ENCODE data around the gene AIG1. TPM values are rescaled to one million over a fixed set of nuclear protein-coding genes. Genes with fewer than 3 reads are reported as not detected.
"Not testable (repeated sequence)": the region's sequence is repeated elsewhere in the genome, so short reads cannot be mapped to it uniquely, and the experiment has no call there.

The AIG1 gene
- total RNA-seq, 2 donors from 2014 or later = 5.7 to 7.4 TPM

DNA sequence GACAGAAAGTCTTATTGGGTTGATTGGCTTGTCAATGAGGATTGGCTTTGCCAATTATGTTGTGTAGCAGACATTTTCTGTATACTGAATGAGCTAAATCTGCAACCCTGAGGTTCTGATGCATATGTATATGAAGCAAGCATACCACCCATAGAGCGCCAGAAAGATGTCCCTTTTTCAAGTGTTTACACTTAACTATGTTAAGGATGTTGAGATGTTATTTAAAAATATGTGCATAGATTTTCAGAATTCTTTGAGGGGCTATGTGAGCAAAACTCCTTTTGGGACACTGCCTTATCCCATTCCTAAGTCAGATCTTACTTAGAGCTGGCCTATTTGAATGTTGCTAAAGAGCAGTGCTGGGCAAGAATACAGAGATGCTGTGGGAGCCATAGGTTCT, 1.9 kb downstream of the AIG1 start:
- H3K4me3 Mint-ChIP-seq = peak overlapping the region; percentile 9
- H3K27me3 Mint-ChIP-seq = peaks cover 0 to 13% of the 10 kb centered on the region in 2 donors
- peaks cover 13 to 17% of the 10 kb centered on the region in 2 donors for H3K4me1 Mint-ChIP-seq (ENCODE audit: low read depth in 2 of 2)
- H3K36me3 Mint-ChIP-seq = no peaks in the 10 kb centered on the region
- H3K27ac Mint-ChIP-seq = no peak overlapping the region
- no peak for ATAC-seq
- DNase-seq (ENCODE audit: low spot score) = no peak
- no peaks in the 10 kb centered on the region for H3K9me3 Mint-ChIP-seq

DNA sequence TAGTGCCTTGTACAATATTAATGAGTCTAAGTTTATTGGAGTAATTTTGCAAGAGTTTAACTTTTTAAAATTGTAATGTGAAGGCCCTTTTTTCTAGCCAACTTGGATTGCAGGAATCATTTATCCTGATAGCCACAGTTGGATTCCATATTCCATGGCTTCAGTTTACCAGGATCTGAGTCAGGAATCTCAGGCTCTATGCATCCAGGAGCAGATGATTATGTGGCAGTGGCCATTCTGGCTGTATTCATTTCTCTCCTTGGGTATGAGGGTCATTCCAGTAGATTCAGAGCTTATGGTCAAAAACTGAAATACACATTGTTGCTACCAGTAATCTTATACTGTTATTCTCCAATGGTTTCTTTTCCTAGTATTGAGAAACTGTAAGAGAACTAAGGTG, 2.9 kb downstream of the AIG1 start:
- no peaks in the 10 kb centered on the region for H3K36me3 Mint-ChIP-seq

DNA sequence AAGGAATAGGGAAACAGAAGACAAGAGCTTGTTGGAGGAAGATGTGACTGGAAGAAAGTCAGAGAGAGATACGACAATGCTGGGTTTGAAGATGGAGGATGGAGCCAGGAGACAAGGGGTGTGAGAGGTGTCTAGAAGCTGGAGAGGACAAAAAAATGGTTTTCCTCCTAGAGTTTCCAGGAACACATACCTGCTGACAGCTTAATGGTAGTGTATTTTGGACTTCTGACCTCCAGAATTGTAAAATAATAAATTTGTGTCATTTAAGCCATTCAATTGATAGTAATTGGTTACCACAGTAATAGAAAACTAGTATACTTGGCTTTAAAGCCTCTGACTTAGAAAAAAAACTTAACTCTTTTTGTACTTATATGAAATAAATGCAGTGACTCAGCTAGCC, 3.6 kb downstream of the AIG1 start:
- H3K27ac Mint-ChIP-seq = no peak overlapping the region
- DNase-seq (ENCODE audit: low spot score) (no peak), ATAC-seq (no peak)
- H3K4me3 Mint-ChIP-seq = no peak overlapping the region
- H3K27me3 Mint-ChIP-seq = peaks cover 0 to 13% of the 10 kb centered on the region in 2 donors
- no peaks in the 10 kb centered on the region for H3K9me3 Mint-ChIP-seq
- peaks cover 13 to 17% of the 10 kb centered on the region in 2 donors for H3K4me1 Mint-ChIP-seq (ENCODE audit: low read depth in 2 of 2)
- no peaks in the 10 kb centered on the region for H3K36me3 Mint-ChIP-seq

More for the DNA sequence above, 2.9 kb downstream of the AIG1 start:
- no peak for ATAC-seq
- no peak for DNase-seq (ENCODE audit: low spot score)
- no peak overlapping the region for H3K27ac Mint-ChIP-seq
- peaks cover 0 to 13% of the 10 kb centered on the region in 2 donors for H3K27me3 Mint-ChIP-seq
- no peaks in the 10 kb centered on the region for H3K9me3 Mint-ChIP-seq
- H3K4me3 Mint-ChIP-seq = no peak overlapping the region
- peaks cover 13 to 17% of the 10 kb centered on the region in 2 donors for H3K4me1 Mint-ChIP-seq (ENCODE audit: low read depth in 2 of 2)

DNA sequence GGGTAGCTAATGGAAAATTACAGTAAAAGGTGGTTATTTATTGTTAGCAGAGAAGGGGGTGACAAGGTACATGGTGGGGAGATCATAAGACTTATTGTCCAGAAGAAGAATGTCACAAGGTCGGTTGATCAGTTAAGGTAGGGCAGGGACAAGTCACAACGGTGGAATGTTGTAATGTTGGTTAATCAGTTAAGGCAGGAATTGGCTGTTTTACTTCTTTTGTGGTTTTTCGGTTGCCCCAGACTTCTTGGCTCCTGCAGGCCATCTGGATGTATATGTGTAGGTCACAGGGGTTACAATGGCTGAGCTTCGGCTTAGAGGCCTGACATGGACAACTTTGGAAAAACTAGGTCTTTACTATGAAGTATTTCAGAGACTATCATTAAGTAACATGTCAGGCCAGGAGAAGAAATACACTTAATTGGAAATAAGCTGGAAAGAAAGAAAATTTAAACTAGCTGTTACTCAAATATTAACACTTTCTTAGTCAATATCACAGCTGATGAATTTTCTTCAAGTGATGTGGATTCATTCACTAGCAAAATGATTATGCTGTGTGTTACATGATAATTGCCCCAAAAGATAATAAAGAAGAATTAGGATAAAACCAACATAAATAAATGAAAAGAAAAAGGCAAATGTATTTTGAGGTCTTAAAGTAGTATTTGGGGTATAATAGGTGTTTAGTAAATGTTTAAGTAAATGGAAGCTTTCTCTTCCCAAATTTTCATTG, 4.4 kb downstream of the AIG1 start:
- Mint-ChIP-seq H3K36me3 (no peaks in the 10 kb centered on the region), H3K27me3 (peaks cover 0 to 13% of the 10 kb centered on the region in 2 donors), H3K9me3 (no peaks in the 10 kb centered on the region), H3K4me1 (ENCODE audit: low read depth in 2 of 2) (peaks cover 9 to 12% of the 10 kb centered on the region in 2 donors), H3K27ac (no peak overlapping the region), H3K4me3 (no peak overlapping the region)
- DNase-seq (ENCODE audit: low spot score) (no peak), ATAC-seq (no peak)

DNA sequence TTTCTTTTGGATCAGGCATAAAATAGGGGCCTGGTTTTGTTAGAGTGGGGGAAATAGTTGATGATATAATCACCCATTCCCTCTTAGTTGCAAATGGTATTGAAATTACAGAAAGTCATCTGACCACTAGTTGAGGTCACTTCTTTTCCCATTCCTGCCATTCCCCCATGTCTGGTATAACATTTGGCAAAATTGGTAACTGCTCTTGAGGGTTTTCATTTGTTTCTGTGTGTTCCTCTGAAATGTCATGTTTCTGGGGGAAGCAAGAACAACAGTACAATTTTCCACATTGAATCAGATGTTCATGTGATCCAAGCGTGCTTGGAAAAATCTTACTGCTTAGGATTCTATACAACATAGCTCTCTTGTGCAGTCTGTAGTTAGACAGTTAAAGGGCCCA, 7.3 kb downstream of the AIG1 start:
- no peaks in the 10 kb centered on the region for H3K9me3 Mint-ChIP-seq
- ATAC-seq = no peak

DNA sequence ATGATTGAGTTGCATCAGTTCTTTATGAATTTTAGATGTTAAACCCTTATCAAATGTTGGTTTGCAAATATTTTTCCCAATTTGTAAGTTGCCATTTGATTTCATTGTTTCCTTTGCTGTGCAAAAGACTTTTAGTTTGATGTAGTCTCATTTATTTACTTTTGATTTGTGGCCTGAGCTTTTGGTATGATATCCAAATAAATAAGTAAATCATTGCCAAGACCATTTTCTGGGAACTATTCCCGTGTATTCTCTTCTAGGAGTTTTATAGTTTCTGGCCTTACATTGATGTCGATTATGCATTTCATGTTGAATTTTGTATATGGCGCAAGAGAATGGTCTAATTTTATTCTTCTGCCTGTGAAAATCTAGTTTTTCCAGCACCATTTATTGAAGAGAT, 13.4 kb downstream of the AIG1 start:
- peaks cover 0 to 5% of the 10 kb centered on the region in 2 donors for H3K4me1 Mint-ChIP-seq (ENCODE audit: low read depth in 2 of 2)
- DNase-seq (ENCODE audit: low spot score) = no peak
- H3K27me3 Mint-ChIP-seq = peaks cover 0 to 7% of the 10 kb centered on the region in 2 donors
- peaks cover 6% of the 10 kb centered on the region for H3K36me3 Mint-ChIP-seq
- H3K4me3 Mint-ChIP-seq = no peak overlapping the region
- peaks cover 4% of the 10 kb centered on the region for H3K9me3 Mint-ChIP-seq
- ATAC-seq = no peak
- H3K27ac Mint-ChIP-seq = no peak overlapping the region

More for the DNA sequence above, 7.3 kb downstream of the AIG1 start:
- Mint-ChIP-seq H3K36me3 (no peaks in the 10 kb centered on the region), H3K27ac (no peak overlapping the region), H3K4me1 (ENCODE audit: low read depth in 2 of 2) (peaks cover 0 to under 1% of the 10 kb centered on the region in 2 donors), H3K27me3 (peaks cover 2 to 13% of the 10 kb centered on the region in 2 donors), H3K4me3 (no peak overlapping the region)
- no peak for DNase-seq (ENCODE audit: low spot score)

DNA sequence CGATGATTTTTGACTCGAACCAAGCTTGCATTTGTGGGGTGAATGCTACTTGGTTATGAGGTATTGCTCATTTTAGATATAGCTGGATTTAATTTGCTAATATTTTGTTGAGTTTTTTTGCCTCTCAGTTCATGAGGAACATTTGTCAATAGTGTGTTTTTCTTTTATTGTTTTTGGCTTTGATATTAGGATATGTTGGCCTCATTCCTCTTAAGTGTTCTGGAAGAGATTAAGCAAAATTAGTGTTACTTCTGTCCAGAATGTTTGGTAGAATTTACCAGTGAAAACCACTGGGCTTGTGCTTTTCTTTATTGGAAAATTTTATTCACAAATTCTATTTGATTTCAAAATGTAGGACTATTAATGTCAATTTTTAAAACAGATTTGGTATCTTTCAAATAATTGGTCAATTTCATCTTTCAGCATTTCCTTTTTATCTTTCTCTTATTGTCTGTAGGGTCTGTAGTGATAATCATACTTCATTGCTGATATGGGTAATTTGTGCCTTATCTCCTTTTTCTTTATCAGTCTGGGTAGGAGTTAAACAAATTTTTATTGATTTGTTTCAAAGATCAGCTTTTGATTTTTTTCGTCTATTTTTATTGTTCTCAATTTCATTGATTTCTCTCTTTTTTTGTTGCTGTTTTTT, 14.1 kb downstream of the AIG1 start:
- Mint-ChIP-seq H3K36me3 (peaks cover 6% of the 10 kb centered on the region), H3K27me3 (peaks cover 0 to 7% of the 10 kb centered on the region in 2 donors), H3K27ac (no peak overlapping the region), H3K4me1 (ENCODE audit: low read depth in 2 of 2) (peaks cover 0 to 5% of the 10 kb centered on the region in 2 donors), H3K4me3 (no peak overlapping the region), H3K9me3 (peaks cover 4% of the 10 kb centered on the region)
- no peak for ATAC-seq
- DNase-seq (ENCODE audit: low spot score) = no peak

DNA sequence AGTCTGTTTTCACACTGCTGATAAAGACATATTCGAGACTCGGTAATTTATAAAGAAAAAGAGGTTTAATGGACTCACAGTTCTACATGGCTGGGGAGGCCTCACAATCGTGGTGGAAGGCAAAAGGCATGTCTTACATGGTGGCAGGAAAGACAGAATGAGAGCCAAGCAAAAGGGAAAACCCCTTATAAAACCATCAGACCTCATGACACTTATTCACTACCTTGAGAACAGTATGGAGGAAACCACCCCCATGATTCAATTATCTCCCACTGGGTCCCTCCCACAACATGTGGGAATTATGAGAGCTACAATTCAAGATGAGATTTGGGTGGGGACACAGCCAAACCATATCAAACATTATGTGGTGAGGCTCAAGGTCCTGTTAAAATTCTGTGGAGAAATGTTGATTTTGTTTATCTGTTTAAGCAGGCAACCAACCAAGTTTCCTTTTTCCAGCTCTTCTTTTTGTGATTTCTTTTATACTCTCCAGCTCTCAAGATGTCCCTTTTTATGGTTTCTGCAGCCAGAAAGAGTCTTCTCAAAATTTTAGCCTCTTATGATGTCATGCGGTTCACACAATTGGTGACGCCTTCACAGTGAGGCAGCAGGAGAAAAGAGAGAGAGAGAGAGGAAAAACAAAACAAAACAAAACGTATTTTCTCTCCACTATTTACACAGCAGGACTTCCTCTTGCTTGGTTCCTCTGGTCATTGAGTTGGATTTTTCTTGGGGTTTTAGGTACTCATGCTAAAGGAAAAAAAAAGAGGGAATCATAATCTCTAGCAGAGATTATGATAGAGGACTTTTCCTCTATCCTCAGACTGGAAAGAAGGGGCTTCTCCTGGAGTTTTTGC, 18.0 kb downstream of the AIG1 start:
- H3K4me3 Mint-ChIP-seq = no peak overlapping the region
- ATAC-seq = no peak
- no peak overlapping the region for H3K27ac Mint-ChIP-seq
- no peaks in the 10 kb centered on the region for H3K4me1 Mint-ChIP-seq (ENCODE audit: low read depth in 2 of 2)
- peaks cover 0 to 4% of the 10 kb centered on the region in 2 donors for H3K27me3 Mint-ChIP-seq
- H3K36me3 Mint-ChIP-seq = peaks cover 6% of the 10 kb centered on the region
- no peak for DNase-seq (ENCODE audit: low spot score)
- H3K9me3 Mint-ChIP-seq = peaks cover 4% of the 10 kb centered on the region

DNA sequence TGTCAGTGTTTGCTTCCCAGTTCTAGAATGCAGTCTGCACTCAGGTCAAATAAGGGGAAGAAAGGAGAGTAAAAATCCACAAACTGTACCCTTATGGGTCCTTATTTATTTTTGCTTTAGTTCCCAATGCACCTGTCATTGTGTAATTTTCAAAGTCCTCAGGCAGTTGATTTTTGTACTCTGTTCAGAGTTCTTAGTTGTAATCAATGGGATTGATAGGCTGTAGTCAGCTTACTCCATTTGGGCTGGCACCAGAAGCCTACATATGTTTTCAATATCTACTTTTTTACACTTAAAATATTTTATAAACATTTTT, 18.6 kb downstream of the AIG1 start:
- no peak overlapping the region for H3K27ac Mint-ChIP-seq
- no peak for ATAC-seq
- peaks cover 6% of the 10 kb centered on the region for H3K36me3 Mint-ChIP-seq
- no peaks in the 10 kb centered on the region for H3K4me1 Mint-ChIP-seq (ENCODE audit: low read depth in 2 of 2)
- peaks cover 4% of the 10 kb centered on the region for H3K9me3 Mint-ChIP-seq
- no peak overlapping the region for H3K4me3 Mint-ChIP-seq
- peaks cover 0 to 4% of the 10 kb centered on the region in 2 donors for H3K27me3 Mint-ChIP-seq
- DNase-seq (ENCODE audit: low spot score) = no peak

DNA sequence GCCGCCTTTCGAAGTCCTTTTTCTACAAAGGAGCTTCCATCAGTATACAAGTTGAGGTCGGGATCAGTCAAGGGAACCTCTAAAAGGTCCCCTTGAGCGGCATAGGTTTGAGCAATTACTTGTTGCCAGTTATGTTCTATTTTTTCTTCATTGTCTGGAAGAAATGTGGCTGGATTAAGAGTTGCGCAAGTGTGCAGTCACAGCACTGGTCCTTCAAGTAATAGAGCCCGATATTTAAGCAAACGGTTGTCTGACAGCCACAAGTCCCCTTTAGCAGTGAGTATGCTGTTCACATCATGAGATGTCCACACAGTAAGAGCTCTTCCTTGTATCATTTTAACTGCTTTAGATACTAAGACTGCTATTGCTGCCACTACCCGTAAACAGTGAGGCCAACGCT, 21.6 kb downstream of the AIG1 start:
- H3K27me3 Mint-ChIP-seq; ATAC-seq; DNase-seq (ENCODE audit: low spot score); H3K4me3 Mint-ChIP-seq; H3K36me3 Mint-ChIP-seq; H3K27ac Mint-ChIP-seq; H3K9me3 Mint-ChIP-seq; H3K4me1 Mint-ChIP-seq (ENCODE audit: low read depth in 2 of 2): not testable (repeated sequence)

DNA sequence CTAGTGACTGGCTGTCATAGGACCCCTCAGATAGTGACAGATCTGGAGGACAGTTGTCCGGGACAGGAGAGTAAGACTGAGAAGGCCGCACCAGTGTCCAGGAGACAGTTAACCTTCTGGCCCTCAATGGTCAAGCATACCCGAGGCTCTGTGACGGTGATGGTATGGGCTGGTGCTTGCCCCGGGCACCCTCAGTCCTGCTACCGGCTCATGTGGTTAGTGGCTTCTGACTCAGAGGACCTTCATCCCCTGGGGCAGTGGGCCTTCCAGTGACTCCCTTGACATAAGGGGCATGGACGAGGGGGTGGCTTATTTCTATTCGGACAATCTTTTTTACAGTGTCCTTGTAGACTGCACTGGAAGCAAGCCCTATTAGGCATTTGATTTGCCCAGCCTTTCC, 23.3 kb downstream of the AIG1 start:
- not testable (repeated sequence) for H3K4me1 Mint-ChIP-seq (ENCODE audit: low read depth in 2 of 2); H3K27ac Mint-ChIP-seq; H3K36me3 Mint-ChIP-seq; H3K27me3 Mint-ChIP-seq; DNase-seq (ENCODE audit: low spot score); H3K9me3 Mint-ChIP-seq; ATAC-seq; H3K4me3 Mint-ChIP-seq

DNA sequence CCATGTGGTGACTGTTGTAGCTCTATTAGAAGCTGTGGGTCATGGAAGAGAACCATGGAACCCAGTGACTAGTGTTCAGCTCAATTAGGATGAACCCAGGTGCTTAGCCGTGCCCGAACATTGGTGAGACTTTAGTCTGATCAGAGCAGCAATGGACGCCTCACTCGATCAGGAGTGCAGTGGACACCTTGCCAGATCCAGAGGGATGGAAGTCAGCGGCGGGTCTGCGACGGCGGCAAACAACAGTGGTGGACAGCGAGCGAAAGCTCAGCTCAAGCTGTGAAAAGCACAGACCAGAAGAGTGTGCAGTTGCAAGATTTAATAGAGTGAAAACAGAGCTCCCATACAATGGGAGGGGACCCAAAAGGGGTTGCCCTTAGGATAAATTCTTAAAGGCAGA, 26.6 kb downstream of the AIG1 start:
- H3K36me3 Mint-ChIP-seq; DNase-seq (ENCODE audit: low spot score); H3K4me3 Mint-ChIP-seq; H3K9me3 Mint-ChIP-seq; H3K27me3 Mint-ChIP-seq; H3K4me1 Mint-ChIP-seq (ENCODE audit: low read depth in 2 of 2); H3K27ac Mint-ChIP-seq; ATAC-seq: not testable (repeated sequence)

DNA sequence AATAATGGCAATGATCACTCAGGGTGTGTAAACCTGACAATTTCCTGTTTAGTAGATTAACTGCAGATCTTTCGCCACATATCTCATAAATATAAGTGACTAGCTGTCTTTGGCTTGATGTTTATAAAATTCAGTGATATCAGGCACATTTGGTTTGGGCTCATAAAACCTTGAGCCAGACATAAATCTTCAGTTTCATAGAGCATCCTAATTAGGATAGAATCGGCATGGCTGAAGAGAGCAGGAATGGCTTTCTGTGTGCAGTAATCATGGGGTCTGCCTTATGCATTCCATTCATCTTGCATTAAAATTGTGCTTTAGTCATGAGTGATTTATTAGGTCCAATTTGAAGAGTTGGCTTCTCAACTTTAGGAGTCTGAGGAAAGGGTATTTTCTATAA, 27.2 kb downstream of the AIG1 start:
- ATAC-seq = no peak

More for the DNA sequence above, 27.2 kb downstream of the AIG1 start:
- no peak overlapping the region for H3K27ac Mint-ChIP-seq
- no peaks in the 10 kb centered on the region for H3K27me3 Mint-ChIP-seq
- H3K9me3 Mint-ChIP-seq = no peaks in the 10 kb centered on the region
- no peak for DNase-seq (ENCODE audit: low spot score)
- H3K36me3 Mint-ChIP-seq = no peaks in the 10 kb centered on the region
- no peaks in the 10 kb centered on the region for H3K4me1 Mint-ChIP-seq (ENCODE audit: low read depth in 2 of 2)
- no peak overlapping the region for H3K4me3 Mint-ChIP-seq

Data from natural killer cell treated with Interleukin-12 subunit alpha and Interleukin-12 subunit beta and Interleukin-15 and Interleukin-18, amount 100 ng/mL, for 72 hours (primary cell).